ENCODE measurements around the gene ECE1. TPM values are rescaled to one million over a fixed set of nuclear protein-coding genes. Genes with fewer than 3 reads are reported as not detected.

The ECE1 gene
- total RNA-seq, 1 donor from 2014 or later, result 209 TPM

- Mint-ChIP-seq H3K36me3 (ENCODE audit: low read depth) (peaks cover 87% of the 10 kb centered on the region), H3K4me3 (no peak overlapping the region), H3K27ac (no peak overlapping the region), H3K9me3 (no peaks in the 10 kb centered on the region), H3K27me3 (no peaks in the 10 kb centered on the region), H3K4me1 (peaks cover 22% of the 10 kb centered on the region)
- ChIA-PET CTCF (interaction anchor here (1.3 to 7.3 kb wide), 5 partner anchors 9 to 108 kb away, joined by 3 to 247 read pairs (median 13); no protein-coding TSS in a partner anchor), POLR2A (interaction anchor here (0.5 to 1.3 kb wide), 2 partner anchors 34 to 37 kb away, joined by 3 to 6 read pairs; no protein-coding TSS in a partner anchor)
- no peak for DNase-seq
- ATAC-seq (ENCODE audit: low read depth), result no peak
- intact Hi-C loops (cut with micrococcal nuclease), result no loop called here
- no peak for TF ChIP-seq CTCF (IDR thresholded peaks at IDR 0.05)
Observed at GRCh38 chr1:21260405-21261125, 29.7 kb downstream of the ECE1 start.

GRCh38 chr1:21259316-21260076 lies 30.8 kb downstream of the ECE1 start:
- no peak for TF ChIP-seq CTCF (IDR thresholded peaks at IDR 0.05)
- ATAC-seq (ENCODE audit: low read depth) (no peak), DNase-seq (no peak)
- H3K36me3 Mint-ChIP-seq (ENCODE audit: low read depth), result peaks cover 89% of the 10 kb centered on the region
- no peak overlapping the region for H3K4me3 Mint-ChIP-seq
- no peaks in the 10 kb centered on the region for H3K9me3 Mint-ChIP-seq
- intact Hi-C loops (cut with micrococcal nuclease), result loop anchor here (10.0 kb wide), 4 partner anchors 185 to 395 kb away; partner anchors contain the start of gene NBPF3
- H3K27ac Mint-ChIP-seq, result peak overlapping the region; percentile 53
- H3K27me3 Mint-ChIP-seq, result no peaks in the 10 kb centered on the region
- ChIA-PET CTCF (interaction anchor here (1.0 to 7.3 kb wide), 3 partner anchors 11 to 108 kb away, joined by 3 to 247 read pairs (median 7); no protein-coding TSS in a partner anchor), POLR2A (no interaction called here)
- peaks cover 33% of the 10 kb centered on the region for H3K4me1 Mint-ChIP-seq

- H3K4me3 Mint-ChIP-seq, result no peak overlapping the region
- H3K4me1 Mint-ChIP-seq, result peaks cover 40% of the 10 kb centered on the region
- ATAC-seq (ENCODE audit: low read depth) (no peak), DNase-seq (no peak)
- H3K27ac Mint-ChIP-seq, result peak overlapping the region; percentile 25
- TF ChIP-seq CTCF (IDR thresholded peaks at IDR 0.05), result no peak
- H3K27me3 Mint-ChIP-seq, result no peaks in the 10 kb centered on the region
- intact Hi-C loops (cut with micrococcal nuclease), result loop anchor here (10.0 kb wide), 4 partner anchors 186 to 396 kb away; partner anchors contain the start of gene NBPF3
- peaks cover 88% of the 10 kb centered on the region for H3K36me3 Mint-ChIP-seq (ENCODE audit: low read depth)
- H3K9me3 Mint-ChIP-seq, result no peaks in the 10 kb centered on the region
- ChIA-PET CTCF (interaction anchor here (1.0 to 7.3 kb wide), 4 partner anchors 11 to 109 kb away, joined by 3 to 247 read pairs (median 5); no protein-coding TSS in a partner anchor), POLR2A (interaction anchor here (0.6 to 1.2 kb wide), 3 partner anchors 41 to 99 kb away, joined by 3 read pairs; no protein-coding TSS in a partner anchor)
Observed at GRCh38 chr1:21258331-21259134, 31.7 kb downstream of the ECE1 start.

GRCh38 chr1:21257431-21258135 lies 32.7 kb downstream of the ECE1 start:
- intact Hi-C loops (cut with micrococcal nuclease), result loop anchor here (10.0 kb wide), 4 partner anchors 187 to 397 kb away; partner anchors contain the start of gene NBPF3

More at GRCh38 chr1:21257431-21258135, 32.7 kb downstream of the ECE1 start:
- ChIA-PET CTCF (interaction anchor here (1.2 to 7.3 kb wide), 3 partner anchors 13 to 110 kb away, joined by 3 to 247 read pairs (median 46); no protein-coding TSS in a partner anchor), POLR2A (interaction anchor here (0.7 to 1.2 kb wide), 3 partner anchors 42 to 86 kb away, joined by 3 to 6 read pairs (median 3); no protein-coding TSS in a partner anchor)
- Mint-ChIP-seq H3K27ac (no peak overlapping the region), H3K9me3 (no peaks in the 10 kb centered on the region), H3K4me3 (no peak overlapping the region), H3K36me3 (ENCODE audit: low read depth) (peaks cover 88% of the 10 kb centered on the region), H3K4me1 (peaks cover 39% of the 10 kb centered on the region), H3K27me3 (no peaks in the 10 kb centered on the region)
- TF ChIP-seq CTCF (IDR thresholded peaks at IDR 0.05), result no peak
- ATAC-seq (ENCODE audit: low read depth) (no peak), DNase-seq (no peak)
